CD4-positive, alpha-beta T cell treated with Interleukin-12 subunit alpha and Interleukin-12 subunit beta, for 1 hour (primary cell): ENCODE results near the gene VSTM4.
A peak's percentile ranks its signal among the peaks of the same experiment; 100 is the strongest.

Experiments
- DNase-seq: peaks from one replicate; pipeline ENCODE4 v3.0.0-alpha.2; 2020

VSTM4 gene

DNA sequence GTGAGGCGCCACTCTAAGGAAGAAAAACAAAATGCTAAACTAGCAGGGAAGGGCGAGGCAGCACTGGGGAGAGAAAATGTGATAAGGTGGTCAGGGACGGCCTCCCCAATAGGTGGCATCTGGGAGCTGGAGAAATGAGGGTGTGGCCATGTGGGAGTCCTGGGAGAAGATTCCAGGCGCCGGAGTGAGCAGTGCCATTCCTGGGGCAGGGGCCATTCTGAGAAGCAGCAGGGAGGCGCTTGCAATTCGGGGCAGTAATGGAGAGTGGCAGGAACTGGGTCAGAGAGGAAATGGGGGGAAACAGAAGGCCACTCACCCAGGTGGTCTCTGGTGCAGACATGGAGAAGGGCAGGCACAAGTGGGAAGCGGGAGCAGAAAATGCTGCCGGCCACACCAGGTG is 113.9 kb downstream of the VSTM4 start:
- DNase-seq = no peak

DNA sequence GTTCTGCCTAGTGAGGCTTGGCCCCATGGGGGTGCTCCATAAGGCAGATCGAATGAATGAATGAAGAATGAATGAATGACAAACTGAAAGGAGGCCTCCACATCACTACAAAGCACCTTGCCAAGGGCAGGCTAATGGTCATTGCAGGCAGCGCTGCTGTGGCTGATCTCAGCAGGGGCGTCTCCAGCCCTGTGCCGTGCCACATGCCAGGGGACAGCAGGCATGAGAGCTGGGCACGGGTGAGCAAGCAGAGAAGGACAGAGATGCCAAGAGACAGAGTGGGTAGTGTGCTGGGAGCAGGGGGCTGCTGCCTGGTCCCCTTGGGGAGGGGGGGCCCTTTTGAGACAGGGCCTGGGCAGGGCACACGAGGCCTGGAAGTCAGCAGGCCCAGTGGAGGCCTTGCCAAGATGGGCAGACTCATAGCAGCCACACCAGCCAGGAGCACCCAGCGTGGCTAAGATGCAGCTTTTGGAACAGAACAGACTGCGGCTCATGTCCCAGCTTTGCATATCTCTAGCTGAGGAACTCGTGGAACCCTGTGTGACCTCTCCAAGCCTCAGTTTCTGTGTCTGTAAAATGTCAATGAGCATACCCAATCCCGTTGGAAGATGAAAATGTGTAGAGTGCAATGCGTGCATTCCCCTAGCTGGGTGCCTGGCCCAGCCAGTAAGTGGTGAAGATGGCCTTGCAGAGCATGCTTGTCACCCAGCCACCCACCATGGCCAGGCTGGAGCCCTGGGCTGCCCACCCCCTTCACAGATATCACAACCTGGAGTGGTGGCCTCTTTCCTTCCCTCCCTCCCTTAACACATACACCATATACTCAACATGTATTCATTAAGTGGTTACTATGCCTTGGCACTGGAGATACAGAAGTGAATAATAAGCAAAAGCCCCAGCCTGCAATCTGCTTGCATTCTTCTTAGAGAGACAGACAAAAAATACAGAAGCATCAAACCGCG is 114.6 kb downstream of the VSTM4 start:
- no peak for DNase-seq

DNA sequence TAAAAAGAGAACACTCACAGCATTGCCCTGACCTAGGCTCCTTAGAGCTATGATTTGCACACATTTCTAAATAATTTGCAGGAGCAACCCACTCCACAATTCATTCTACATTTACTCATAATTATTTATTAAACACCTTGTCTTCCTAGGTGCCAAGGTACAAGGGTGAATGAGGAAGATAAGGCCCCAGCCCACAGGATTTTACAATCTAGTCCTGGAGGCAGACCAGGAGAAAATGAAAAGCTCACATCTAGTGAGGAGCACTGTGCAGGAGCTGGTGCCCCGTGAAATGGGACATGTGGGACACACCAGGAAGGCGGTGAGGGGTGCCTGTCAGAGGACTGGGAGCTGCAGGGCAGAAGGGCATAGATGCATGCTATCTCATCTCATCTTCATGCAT is 116.0 kb downstream of the VSTM4 start:
- DNase-seq = no peak

DNA sequence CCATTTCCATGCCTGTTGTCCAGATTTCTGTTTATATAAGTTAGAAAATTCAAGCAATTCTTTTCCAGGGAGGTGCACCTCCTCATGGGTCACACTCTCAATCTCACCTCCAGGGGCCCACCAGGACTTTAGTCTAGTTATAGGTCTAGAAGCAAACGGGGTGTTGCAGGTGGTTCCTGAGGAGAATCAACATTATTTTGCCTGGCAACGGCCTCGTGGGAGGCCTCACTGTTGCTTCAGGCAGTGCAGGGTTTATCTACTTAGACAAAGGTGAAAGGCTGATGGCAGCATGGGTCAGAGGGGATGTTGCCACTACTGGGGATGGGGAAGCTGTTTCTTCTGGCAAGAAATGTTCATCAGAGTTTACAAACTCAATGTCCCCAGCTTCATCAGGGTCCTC is 119.0 kb downstream of the VSTM4 start:
- DNase-seq = no peak

DNA sequence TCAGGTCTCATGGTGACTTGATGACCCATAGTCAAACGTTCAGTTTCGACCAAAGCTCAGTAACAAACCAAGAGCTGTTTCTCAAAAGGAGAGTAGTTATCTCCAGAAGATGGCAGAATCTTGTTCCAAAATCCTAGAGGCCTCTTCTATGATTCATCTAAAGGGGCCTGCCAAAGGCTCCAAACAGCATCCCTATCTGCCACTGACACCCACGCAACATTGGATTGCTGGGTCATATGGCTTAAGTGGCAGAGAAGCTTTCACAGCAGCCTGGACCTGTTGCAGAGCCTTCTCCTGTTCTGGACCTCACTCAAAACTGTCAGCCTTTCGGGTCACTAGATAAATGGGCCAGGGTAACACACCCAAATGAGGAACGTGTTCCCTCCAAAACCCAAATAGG is 121.7 kb downstream of the VSTM4 start:
- DNase-seq = no peak

DNA sequence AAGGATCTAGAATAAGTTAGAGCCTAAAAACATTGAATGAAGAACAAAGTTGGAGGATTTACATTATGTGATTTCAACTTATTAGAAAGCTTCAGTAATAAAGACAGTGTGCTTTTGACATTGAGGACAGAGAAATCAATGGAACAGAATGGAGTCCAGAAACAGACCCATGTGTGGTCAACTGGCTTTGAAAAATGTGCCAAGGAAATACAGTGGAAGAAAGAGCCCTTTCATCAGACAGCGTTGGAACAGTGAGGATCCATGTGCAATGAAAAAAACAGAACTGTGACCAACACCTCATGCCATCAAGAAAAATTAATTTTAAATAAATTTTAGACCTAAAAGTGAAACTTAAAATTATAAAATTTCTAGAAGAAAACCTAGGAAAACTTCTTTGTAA is 125.1 kb downstream of the VSTM4 start:
- no peak for DNase-seq

DNA sequence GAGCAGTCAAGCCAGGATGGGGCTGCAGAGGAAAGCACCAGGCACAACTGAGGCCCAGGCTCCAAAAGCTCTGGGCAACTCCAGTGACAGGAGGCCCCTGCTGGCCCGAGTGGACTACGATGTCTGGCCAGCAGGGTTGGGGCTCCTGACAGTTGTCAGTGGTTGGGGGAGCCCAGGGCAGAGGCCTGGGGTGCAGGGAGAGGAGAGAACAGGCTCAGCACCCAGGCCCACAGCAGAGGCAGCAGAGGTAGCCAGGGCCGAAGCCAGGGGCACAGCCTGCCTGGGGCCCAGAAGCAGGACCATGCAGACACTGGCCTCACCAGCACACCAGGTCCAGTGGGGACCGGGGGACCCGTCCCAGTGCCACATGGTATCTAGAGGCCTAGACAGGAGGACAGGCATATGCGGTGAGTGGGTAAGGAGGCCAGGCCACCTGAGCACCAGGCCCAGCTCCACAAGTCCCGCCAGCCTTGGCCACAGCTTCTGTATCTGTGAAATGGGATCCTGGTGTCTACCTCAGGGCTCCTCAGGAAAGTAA is 129.6 kb downstream of the VSTM4 start:
- DNase-seq = no peak

DNA sequence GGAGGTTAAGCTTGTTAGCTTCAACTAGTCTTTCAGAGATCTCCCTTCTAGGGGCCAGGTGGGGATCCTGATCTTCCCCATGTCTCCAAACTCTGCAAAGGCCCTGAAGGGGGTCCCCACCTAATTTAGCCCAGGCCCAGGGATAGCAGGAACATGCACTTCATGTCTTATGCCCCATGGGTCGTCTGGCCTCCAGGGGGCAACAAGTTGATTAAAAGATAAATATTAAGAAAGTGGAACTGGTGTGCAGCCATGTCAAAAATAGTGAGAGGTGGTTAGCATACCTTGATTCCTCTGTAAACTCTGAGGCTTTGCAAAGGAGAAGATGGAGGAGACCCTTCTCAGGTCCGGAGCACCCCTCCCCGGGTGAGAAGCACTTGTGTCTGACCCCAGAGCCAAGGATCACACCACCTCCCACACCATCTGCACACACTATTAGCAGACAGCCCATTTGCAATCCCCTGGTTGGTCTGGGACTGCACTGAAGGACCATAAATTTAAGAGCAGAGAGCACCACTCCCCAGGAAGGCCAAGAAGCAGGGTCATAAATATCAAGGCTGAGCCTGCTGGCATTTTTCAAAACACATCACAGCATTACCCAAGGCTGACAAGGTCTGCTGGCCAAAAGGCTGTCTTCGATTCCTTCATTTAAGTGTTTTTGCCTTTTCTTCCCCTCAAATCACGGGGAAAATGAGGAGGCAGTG is 131.5 kb downstream of the VSTM4 start:
- DNase-seq = no peak

DNA sequence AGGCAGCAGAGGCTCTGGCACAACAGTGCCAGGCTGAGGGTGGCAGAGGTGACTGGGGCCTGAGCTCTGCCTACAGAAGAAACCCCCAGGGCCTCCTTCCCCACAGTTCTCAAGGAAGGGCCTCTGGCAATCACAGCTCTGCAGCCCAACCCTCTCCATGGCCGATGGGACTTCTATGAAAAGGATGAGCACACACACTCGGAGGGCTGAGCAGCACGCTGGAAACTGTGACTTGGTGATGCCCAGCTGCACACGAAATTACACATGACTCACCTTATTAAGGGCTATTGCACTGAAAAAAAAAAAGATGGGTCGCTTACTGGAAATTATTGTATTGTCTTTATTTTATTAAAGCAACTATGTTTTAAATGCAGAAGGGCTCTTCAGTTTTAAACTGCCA is 132.7 kb downstream of the VSTM4 start:
- DNase-seq = no peak

DNA sequence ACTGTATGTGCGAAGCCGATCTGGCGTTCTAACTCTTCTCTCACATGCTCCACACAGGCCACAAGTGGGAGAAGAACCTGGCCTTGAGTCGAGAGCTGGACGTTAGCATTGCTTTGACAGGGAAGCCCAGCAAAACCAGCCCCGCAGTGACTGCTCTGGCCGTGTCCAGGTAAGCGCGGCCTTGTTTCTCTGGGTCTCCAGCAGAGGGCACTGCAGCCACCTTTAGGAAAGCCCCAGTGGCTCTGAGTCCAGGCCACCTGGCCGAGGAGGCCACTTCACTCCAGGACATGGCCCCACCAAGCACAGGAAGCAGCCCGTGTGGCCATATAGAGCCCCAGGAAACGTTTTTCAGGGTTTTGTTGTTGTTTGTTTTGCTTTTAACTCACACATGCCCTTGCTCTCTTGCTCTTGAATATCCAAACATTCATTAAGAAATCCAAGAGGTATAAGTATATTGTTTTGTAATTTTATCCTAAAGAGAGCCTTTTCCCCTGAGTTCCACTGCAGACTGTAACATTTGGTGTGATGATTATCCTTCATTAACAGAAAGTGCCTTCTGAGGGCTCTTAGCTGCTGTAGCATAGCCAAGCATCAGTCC is 133.9 kb downstream of the VSTM4 start:
- DNase-seq = peak; percentile 24

DNA sequence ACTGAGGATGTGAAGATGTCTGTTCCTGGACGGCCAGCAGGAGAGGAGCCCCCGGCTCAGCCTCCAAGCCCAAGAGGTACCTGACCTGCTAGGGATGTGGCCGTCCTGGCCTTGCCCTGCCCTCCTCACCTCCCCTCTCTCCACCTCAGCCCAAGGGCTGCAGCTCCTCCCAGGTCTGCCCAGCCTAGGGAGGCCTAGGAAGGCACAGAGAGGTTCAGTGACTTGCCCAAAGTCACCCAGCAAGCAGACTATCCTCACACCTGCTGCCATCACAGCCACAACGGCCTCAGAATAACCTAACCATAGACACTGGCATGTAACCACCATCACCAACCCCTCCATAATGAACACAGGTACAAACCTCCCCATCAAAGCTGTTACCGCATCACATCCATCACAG is 137.0 kb downstream of the VSTM4 start:
- no peak for DNase-seq

DNA sequence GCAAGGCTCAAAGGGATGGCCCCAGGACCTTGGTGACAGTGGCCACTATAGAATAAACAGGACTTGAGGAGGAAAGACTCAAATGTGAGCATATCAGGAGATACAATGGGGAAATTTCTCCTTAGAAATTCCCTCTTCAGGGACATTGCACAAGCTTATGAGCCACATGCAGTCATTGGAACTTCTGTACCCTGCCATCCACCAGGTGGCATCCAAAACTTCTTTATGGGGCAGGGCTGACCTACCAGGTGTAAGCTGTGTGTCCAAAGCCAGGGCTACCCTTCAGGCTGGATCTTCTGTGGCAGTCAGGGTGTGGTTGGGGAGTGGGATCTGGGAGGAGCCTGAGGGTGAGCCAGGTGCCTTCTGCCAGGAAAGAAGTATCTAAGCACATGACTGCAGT is 139.1 kb downstream of the VSTM4 start:
- DNase-seq = no peak

DNA sequence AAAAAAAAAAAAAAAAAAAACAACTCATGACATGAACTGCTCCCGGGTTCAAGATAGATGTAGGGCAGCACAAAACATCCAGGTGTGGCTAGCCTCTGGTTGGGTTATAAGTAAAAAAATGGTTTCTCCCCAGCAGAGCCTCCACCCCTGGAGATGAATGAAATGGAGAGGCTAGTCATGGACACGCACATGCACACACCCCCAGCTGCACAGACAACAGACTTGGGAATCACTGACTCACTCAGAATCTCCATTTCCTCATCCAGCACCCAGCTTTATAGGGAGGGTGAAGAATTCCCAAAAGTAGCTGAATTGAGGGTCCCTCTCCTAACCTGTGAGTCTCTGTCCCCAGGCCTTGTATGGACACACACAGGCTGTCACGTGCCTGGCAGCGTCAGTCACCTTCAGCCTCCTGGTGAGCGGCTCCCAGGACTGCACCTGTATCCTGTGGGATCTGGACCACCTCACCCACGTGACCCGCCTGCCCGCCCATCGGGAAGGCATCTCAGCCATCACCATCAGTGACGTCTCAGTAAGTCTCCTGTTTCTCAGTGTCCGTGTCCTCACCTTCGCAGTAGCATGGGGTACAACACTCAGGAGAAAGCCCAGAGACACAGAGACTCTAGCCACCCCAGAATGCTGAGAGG is 140.7 kb downstream of the VSTM4 start:
- no peak for DNase-seq

DNA sequence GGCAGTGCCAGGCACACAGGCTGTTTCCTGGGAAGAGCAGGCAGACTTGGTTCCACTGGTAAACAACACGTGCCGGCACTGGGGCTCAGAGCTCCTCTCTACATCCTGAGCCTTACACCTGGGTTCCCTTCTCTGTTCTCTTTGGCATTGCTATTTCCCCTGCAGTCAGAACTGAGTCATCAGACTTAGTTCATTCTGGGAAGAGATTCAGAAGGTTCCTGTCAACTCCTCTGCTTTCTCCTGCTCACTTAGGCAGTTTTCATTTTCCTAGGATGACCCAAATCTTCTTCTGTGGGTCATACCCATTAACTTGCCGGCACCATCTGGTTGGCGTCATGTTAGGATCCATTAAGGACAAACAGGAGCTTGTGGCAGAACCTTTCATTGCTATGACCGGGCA is 142.3 kb downstream of the VSTM4 start:
- no peak for DNase-seq

DNA sequence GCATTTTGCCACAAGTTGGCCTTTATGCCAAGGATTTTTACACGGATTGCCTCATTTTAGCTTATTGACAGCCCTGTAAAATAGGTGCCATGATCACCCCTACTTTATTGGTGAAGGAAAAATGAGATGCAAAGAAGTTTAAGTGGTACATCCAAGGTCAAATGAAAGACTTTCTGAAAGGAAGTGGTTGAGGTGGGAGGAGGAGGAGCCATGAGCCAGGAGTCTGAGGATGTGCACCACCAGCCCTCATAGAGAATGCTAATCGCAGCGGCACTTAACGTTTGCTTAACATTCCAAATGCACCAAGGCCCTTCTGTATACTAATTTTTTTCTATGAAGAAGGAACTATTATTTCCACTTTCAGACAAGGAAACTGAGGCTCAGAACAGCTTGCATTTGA is 144.7 kb downstream of the VSTM4 start:
- DNase-seq = no peak

DNA sequence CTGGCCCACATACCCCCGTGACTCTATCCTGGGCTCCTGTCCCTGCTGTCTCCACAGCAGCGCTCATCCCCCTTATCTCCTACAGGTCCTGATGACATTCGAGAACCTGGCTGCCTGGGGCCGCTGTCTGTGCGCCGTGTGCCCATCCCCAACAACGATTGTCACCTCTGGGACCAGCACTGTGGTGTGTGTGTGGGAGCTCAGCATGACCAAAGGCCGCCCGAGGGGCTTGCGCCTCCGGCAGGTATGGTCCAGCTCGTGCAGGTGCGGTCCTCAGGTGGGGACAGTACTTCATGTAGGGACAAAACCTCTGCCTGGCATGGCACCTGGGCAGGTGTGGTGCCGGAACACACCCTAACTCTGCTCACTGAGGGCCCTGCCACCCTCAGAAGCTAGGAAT is 145.3 kb downstream of the VSTM4 start:
- no peak for DNase-seq

DNA sequence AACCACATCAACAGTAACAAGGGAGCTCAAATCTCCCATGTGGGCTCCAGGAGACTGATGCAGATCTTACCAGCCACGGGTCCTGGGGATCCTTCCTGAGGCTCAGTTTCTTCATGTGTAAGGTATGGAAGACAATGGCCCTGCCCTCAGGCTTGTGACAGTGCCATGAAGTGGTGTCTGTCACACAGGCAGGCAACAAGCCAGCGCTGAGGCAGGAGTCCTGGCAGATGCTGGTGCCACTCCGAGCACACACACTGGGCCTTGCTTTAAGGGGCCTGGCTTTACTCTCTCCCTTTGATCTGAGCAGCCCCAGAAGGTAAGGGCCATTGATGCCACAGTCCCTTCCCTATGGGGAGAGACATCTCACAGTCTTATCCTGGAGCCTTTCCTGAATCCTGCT is 147.3 kb downstream of the VSTM4 start:
- DNase-seq = no peak

DNA sequence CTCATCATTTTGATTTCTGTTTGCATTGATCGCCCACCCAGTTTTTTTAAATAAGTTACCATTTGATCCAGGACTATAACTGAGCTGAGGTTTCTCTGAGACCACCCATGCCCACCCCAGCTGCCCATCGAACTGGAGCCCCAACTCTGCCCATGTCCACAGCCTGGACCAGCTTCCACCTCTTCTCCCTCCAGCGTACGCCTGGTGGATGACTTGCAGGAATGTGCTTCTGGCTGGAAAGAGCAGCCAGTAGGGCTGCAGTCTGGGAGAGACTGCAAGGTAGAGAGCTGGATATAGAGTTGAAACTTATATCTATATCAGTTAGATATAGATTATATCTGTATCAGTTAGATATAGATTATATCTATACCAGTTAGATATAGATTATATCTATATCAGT is 149.9 kb downstream of the VSTM4 start:
- no peak for DNase-seq
